Gastrocnemius medialis (tissue), 4 donors: ENCODE data around the gene IFT122.

Experiments
- POLR2A ChIP-seq, 2 donors: fragments of 450-650 bp; IDR thresholded peaks; one replicate each; pipeline ENCODE4 v1.6.1; 2017; ENCODE audit warnings: antibody characterized with exemption in 2 of 2, mild to moderate bottlenecking in 2 of 2, moderate library complexity in 2 of 2
- TF ChIP-seq, protein P1 (sequence below), 5 experiments: fragments of 450-650 bp in 3 of 5; fragments of 200-600 bp in 2 of 5; sonication (generic) in 2 of 5; IDR thresholded peaks in 4 of 5; conservative IDR thresholded peaks in 1 of 5; 1 replicate in 4 of 5; 2 replicates in 1 of 5; pipeline ENCODE4 v1.5.1; 2016 to 2019; ENCODE audit warnings: antibody characterized with exemption in 5 of 5, mild to moderate bottlenecking in 3 of 5, moderate library complexity in 3 of 5

DNA sequence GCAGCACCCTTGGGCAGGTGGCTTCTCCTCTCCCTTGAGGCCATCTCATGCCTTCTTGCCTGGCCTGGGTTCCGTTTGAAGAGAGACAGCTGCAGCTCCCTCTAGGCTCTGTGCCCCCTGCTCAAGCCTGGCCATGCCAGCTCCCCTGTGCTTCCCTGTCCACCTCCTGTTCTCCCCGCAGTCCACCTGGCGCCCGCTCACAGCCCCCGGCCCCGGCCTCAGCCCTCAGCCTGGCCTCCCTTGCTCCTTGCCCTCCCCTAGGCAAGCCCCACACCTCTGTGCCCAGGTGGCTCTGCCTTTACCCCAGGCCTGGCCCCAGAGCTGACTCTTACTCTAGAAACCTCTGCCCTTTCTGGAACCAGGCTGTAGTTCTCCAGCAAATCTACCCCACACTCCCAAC is 74.5 kb downstream of the IFT122 start:
- TF ChIP-seq, protein P1, sequence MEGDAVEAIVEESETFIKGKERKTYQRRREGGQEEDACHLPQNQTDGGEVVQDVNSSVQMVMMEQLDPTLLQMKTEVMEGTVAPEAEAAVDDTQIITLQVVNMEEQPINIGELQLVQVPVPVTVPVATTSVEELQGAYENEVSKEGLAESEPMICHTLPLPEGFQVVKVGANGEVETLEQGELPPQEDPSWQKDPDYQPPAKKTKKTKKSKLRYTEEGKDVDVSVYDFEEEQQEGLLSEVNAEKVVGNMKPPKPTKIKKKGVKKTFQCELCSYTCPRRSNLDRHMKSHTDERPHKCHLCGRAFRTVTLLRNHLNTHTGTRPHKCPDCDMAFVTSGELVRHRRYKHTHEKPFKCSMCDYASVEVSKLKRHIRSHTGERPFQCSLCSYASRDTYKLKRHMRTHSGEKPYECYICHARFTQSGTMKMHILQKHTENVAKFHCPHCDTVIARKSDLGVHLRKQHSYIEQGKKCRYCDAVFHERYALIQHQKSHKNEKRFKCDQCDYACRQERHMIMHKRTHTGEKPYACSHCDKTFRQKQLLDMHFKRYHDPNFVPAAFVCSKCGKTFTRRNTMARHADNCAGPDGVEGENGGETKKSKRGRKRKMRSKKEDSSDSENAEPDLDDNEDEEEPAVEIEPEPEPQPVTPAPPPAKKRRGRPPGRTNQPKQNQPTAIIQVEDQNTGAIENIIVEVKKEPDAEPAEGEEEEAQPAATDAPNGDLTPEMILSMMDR (IDR thresholded peaks at IDR 0.05 in 4 of 5, conservative IDR thresholded peaks at IDR 0.05 in 1 of 5) = no peak
- no peak for TF ChIP-seq POLR2A (IDR thresholded peaks at IDR 0.05)
